GM21447 (cell line): ENCODE measurements around the gene CAB39.
A peak's percentile ranks its signal among the peaks of the same experiment; 100 is the strongest.
"Not testable (repeated sequence)": the region's sequence is repeated elsewhere in the genome, so short reads cannot be mapped to it uniquely, and the experiment has no call there.

Experiments used
- ATAC-seq: cut with Tn5 transposase; IDR thresholded peaks from one replicate; pipeline ENCODE4 v1.9.1; 2021; ENCODE audit not compliant: unreplicated experiment

Gene CAB39

DNA sequence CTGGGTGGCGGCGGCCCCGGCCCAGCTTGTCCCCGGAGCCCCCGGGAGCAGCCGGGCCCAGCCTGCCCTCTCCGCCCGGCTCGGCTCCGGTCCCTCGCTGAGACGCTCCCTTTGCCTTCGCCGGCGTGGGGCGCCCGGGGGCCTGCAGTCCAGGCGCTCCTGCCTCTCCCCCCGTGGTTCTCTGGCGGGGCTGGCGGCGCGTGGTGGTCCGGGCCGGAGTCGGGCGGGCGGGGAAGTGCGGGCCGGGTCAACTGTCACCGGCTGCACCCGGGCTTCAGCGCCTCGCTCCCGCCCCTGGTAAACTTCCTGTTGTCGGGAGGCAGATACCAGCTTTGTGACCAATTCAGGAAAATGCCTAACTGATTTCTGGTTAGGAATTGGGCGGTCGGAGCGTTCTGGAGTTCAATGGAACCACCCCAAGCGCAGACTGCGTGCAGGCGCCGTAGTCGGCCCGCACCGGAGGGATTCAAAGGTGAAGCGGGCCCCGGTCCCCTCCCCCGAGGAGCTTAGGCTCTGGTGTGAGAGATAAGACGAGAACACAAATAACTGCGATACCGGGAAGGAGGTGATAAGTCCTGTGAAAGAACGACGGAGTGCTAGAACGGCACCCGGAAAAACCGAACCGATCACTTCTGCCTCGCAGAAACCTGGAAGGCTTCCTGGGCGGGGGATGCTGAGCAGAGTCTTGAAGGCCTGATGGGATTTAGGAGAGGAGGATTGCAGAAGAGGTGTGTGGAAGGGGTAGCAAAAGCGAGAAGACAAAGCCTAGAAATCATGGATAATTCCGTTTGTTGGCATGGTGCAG lies 891 bp downstream of the CAB39 start:
- ATAC-seq: peak; percentile 28

DNA sequence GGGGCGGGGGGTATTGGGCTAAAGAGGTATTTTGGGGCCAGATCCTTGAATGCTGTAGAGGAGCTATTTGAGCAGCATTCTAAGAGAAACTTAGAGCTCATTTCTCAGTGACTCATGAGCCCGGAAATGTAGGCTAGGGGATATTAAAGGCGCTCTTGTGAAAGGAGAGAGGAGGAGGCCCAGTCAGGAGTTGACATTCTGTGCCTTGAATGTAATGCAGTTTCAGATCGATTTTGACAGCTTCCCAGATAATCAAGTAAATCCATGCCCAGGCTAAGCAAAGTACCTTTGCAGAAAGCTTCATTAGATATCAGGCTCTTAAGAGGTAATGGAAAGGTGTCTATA lies 1.5 kb downstream of the CAB39 start:
- peak; percentile 37 for ATAC-seq

- no peak for ATAC-seq
Measured at GRCh38 chr2:230715201-230715600, 2.6 kb downstream of the CAB39 start.

DNA sequence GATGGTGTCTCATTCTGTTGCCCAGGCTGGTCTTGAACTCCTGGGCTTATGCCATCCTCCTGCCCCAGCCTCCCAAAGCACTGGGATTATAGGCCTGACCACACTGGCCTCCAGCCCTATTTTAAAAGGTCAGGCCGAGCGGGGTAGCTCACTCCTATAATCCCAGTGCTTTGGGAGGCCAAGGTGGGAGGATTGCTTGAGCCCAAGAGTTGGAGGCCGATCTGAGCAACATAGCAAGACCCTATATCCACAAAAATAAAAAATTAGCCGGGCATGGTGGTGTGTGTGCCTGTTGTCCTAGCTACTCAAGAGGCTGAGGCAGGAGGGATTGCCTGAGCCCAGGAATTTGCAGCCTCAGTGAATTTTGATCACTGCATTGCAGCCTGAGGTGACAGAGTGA lies 3.9 kb downstream of the CAB39 start:
- no peak for ATAC-seq

GRCh38 chr2:230717600-230717999 lies 5.0 kb downstream of the CAB39 start:
- no peak for ATAC-seq

GRCh38 chr2:230719340-230719739 lies 6.7 kb downstream of the CAB39 start:
- ATAC-seq: no peak

DNA sequence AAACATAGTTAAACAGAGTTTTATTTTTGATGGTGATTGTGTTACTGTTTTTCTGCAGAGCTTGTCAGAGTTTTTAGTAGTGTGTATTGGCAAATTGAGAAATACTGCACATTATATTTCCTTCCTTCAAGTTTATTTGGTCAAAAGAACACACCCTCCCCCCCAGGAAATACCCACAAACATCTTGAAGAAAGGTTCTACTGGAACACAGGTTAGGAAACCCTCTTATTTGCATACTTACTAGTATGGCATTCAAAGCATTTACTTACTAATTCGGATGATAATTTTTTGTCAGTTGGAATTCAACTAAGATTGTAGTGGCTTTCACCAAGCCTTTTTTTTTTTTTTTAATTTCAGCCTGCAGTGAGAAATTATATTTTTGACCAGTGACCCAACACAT lies 9.1 kb downstream of the CAB39 start:
- peak; percentile 80 for ATAC-seq

DNA sequence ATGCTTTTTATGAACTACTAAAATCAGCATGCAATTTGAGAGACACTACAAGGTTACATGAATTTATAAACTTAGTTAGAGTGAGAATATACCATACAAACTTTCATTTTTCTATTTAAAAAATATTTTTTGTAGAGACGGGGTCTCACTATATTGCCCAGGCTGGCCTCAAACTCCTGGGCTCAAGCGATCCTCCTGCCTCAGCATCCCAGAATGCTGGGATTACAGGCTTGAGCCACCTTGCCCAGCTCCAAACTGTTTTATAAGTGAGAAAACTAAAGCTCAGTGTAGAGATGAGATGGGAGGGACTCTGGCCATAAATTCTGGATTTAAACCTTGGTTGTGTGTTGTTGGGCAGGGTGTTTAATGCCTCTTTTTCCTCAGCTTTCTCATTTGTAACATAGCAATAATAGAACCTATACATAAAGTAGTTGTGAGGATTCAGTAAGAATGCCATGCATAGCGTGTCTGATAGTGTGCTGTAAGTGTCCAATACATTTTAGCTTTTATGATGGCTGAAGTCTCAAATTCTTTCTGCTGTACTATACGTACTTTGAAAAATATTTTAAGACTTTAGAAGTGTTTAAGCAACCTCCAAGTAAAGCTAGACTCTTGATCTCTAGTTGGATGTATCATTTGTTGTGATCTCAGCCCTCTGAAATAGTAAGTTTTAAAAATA lies 9.7 kb downstream of the CAB39 start:
- no peak for ATAC-seq

DNA sequence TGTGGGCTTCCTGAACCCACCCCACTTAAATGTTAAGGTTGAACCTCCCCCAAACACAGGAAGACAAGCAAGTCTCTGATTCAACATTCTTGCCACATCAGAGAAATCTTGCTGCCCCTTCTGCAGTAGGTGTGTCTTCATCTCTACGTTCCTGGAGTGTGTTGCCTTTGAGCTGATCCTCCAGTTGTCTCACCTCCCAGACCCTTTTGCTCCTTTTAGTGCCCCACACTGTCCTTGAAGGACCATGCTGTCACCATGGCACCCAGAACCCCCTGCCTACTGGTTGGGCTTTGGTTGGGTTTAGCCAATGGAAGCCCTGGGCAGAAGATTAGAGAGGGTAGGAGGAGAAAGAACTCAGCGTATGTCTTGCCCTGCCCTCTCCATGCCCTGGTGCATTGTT lies 10.7 kb downstream of the CAB39 start:
- ATAC-seq: no peak

- not testable (repeated sequence) for ATAC-seq
Measured at GRCh38 chr2:230724957-230725356, 12.3 kb downstream of the CAB39 start.

- no peak for ATAC-seq
Measured at GRCh38 chr2:230731512-230731911, 18.9 kb downstream of the CAB39 start.

DNA sequence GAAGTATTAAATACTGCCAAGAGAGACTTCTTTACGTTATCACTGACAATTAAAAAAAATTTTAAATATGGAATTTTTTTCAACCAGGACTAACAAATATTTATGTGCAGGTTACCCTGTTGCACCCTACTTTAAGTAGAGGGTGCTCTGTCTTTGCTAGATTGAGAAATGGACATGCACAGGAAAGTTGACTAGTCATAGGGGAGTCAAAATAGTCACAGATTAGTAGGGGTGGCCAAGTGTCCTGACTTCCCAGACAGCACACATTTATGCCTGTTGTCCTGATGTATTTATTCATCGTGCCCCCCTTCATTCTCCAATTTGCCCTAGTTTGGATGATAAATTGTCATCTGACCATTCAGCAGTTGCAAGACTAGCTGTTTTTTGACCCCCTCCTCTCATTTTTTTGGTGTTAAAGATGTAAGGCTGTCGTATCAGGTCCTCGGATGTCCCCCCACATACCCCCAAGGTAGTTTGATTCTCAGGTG lies 20.3 kb downstream of the CAB39 start:
- no peak for ATAC-seq

GRCh38 chr2:230734247-230735175 lies 21.9 kb downstream of the CAB39 start:
- no peak for ATAC-seq

GRCh38 chr2:230735884-230736283 lies 23.2 kb downstream of the CAB39 start:
- no peak for ATAC-seq

DNA sequence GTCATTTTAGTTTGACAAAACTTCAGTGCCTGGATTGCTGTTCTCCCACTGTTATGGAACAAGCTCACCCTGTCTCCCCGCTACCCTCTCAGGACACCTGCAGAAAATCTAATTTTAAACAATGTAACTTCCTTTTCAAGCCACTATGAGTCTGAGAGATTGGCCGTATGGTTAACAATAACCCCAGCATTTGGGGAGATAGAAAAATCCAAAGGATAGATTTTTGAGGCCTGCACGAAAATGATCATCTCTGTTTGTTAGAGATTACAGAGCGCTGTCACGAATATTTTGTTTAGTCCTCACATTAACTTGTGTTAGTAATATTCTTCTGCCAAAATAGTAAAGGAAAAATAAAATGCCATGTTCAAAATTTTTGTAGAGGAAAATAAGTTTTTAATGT lies 24.7 kb downstream of the CAB39 start:
- ATAC-seq: no peak

GRCh38 chr2:230737791-230738226 lies 25.2 kb downstream of the CAB39 start:
- no peak for ATAC-seq

DNA sequence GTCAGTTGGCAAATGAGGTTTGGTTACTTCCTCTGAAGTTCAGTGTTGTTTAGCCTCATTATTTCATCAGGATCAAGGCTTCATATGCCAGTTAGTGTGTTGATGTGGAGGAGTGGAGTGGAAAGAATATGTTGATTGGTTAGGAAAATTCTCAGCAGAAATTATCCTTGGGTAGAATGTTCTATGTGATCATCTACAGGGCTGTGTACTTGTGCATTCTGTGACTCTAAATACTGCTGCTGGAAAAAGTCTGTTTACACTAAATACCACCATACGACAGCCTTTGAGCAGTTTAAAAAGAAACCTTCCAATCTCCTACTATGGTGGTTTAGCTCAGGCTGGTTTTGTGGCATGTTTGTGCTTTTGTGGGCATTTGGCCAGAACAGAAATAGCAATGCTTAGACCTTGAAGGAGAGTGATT lies 25.8 kb downstream of the CAB39 start:
- ATAC-seq: no peak

DNA sequence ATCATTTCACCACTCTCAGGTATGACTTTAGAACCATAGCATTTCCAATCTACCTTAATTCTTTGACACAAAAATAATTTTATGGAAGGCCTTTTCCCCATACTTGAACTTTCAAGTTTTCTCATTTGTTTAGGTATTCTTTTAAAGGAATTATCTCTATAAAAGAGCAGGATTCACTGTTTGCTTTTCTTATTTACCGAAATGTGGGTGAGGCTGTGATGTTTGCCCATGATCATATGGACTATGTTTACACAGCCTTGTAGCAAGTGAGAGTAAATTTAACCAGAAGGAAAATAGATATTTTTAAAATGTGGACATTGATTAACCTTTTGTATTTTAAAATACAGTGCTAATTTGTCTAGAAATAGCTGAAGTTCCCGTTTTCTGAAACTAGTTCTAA lies 26.3 kb downstream of the CAB39 start:
- no peak for ATAC-seq

DNA sequence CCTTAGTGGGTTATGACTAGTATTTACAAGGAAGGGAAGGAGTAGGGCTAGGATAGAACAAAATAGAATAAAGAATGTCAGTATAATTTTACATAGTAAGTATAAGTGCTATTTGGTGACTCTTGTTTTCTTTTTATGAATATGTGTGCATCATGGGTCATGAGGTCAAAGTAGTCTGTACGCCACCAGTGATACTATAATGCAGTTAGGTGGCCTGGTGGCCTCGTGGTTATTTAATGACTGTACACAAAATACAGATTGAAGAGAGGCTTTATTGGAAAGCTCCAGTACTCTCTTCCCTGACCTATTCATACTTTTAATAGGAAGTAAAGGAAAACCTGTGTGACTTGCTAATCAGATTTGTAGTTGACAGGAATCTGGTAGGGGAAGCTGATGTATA lies 27.3 kb downstream of the CAB39 start:
- ATAC-seq: no peak

DNA sequence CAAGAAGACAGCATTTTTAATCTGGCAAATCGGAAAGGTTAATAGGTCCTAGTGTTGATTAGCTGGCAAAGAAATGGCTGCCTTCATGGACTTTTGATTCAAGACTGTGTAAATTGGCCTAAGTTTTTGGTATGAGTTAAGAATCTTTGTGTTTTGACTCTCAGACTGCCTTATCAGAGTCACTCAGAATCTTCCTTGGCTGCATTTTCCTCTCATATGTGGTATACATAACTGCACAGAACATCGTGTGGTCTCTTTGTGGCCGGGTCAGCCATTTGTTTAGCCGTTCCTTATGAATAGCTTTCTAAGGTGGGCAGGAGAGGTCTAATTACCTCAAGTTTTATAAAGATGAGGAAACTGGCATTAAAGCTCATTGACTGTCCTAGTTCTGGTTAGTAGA lies 30.1 kb downstream of the CAB39 start:
- ATAC-seq: no peak

GRCh38 chr2:230746213-230746612 lies 33.6 kb downstream of the CAB39 start:
- no peak for ATAC-seq
